Measurements from ENCODE around the gene PAXX. TPM values are rescaled to one million over a fixed set of nuclear protein-coding genes. Genes with fewer than 3 reads are reported as not detected.

Gene PAXX
- total RNA-seq, 4 donors from 2014 or later: 14.2 to 39.5 (median 18.8) TPM

DNA sequence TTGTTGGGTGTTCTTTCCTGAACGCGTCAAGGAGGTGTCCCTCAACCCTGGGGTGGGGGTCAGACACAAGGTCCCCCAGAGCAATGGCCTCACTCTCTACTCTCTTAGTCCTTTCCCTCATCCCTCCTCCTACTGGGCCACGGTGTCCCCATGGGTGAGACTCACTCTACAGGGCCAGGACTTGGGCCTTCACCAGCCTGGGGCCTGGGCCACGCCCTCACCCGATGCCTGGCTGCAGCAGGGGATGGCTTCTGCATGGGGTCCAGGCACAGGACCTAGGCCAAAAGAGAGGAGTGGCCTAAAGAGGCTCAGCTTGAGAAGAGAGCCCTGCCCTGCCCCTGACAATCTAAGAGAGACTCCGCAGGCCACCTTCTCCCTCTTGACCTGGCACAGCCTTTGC, 34.3 kb upstream of the PAXX start:
- H3K9me3 ChIP-seq: no peaks in the 10 kb centered on the region
- no peaks in the 10 kb centered on the region for H3K4me1 ChIP-seq
- no peak overlapping the region for H3K4me3 ChIP-seq
- intact Hi-C loops (cut with DNase I; ENCODE audit: low total_unique reads): no loop called here
- H3K27ac ChIP-seq: no peak overlapping the region
- TF ChIP-seq POLR2A (IDR thresholded peaks at IDR 0.05): no peak
- TF ChIP-seq, protein P1, sequence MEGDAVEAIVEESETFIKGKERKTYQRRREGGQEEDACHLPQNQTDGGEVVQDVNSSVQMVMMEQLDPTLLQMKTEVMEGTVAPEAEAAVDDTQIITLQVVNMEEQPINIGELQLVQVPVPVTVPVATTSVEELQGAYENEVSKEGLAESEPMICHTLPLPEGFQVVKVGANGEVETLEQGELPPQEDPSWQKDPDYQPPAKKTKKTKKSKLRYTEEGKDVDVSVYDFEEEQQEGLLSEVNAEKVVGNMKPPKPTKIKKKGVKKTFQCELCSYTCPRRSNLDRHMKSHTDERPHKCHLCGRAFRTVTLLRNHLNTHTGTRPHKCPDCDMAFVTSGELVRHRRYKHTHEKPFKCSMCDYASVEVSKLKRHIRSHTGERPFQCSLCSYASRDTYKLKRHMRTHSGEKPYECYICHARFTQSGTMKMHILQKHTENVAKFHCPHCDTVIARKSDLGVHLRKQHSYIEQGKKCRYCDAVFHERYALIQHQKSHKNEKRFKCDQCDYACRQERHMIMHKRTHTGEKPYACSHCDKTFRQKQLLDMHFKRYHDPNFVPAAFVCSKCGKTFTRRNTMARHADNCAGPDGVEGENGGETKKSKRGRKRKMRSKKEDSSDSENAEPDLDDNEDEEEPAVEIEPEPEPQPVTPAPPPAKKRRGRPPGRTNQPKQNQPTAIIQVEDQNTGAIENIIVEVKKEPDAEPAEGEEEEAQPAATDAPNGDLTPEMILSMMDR (IDR thresholded peaks at IDR 0.05): no peak
- H3K36me3 ChIP-seq: no peaks in the 10 kb centered on the region
- no peaks in the 10 kb centered on the region for H3K27me3 ChIP-seq
- DNase-seq: no peak

DNA sequence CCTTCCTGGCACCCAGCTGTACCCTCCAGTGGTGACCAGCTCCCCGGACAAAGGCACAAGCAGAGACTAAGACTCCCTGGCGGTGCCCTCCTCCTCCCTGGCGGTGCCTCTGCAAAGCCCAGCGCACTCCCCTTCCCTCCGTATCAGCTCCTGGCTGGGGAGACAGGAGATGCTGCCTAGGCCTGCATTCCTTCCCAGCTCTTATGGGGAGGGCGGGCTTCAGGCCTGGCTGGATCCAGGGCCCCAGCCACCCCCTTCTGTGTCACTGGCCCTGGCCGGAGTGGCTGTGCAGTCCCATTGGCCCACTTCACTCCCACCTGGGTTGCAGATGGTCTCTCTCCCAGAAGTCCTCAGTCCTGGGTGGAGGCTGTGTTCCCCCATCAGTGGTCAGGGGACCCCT, 33.7 kb upstream of the PAXX start:
- TF ChIP-seq POLR2A (IDR thresholded peaks at IDR 0.05): no peak
- TF ChIP-seq, protein P1 (IDR thresholded peaks at IDR 0.05): no peak
- intact Hi-C loops (cut with DNase I; ENCODE audit: low total_unique reads): no loop called here

DNA sequence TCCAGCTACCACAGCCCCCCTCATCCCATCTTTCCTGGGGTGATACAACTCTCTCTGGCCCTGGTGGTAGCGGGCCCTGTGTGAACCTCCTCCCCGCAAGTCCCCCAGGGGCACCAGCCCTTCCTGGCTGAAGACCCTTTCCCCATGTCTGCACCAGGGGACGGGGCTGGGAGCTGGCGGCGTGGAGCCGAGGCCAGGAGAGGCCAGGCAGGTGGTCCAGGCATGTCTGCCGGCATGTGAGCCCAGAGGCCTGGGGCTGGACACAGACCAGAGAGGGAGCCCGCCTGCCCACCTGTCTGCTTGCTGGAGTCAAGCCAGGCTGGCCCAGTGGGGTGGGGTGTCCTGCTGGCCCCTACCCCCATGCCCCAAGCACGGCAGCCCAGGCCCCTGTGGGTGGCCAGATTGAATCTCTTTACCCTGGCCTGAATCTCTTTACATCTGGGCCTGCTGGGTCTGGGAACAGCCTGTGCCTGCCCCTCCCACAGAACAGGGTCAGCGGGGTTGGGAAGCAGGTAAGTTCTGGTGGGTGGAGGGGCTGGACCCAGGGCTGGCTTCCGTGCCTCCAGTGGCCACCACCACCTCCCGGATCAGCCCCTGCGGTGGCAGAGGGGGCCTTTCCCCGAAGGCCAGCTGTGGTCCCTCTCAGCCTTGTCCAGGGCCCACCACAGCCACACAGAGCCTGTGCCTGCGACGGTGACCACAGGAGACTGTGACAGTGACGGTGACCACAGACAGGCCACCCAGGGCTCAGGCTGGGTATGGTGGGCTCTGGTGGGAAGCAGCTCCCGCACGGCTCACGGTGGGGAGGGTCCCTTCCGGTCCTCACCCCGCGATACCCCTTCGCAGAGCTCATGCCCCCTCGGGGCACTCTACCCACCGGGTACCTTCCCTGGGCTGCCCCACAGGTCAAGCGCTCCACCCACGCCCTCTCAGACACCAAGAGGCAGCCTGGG, 33.0 kb upstream of the PAXX start:
- DNase-seq: no peak
- Histone ChIP-seq H3K4me1 (no peaks in the 10 kb centered on the region), H3K36me3 (no peaks in the 10 kb centered on the region), H3K27ac (no peak overlapping the region), H3K9me3 (no peaks in the 10 kb centered on the region), H3K4me3 (no peak overlapping the region), H3K27me3 (no peaks in the 10 kb centered on the region)
- intact Hi-C loops (cut with DNase I; ENCODE audit: low total_unique reads): no loop called here
- TF ChIP-seq POLR2A (IDR thresholded peaks at IDR 0.05): no peak
- TF ChIP-seq, protein P1 (IDR thresholded peaks at IDR 0.05): no peak

More for the DNA sequence above, 33.7 kb upstream of the PAXX start:
- H3K27me3 ChIP-seq: no peaks in the 10 kb centered on the region
- H3K36me3 ChIP-seq: no peaks in the 10 kb centered on the region
- no peaks in the 10 kb centered on the region for H3K9me3 ChIP-seq
- no peak for DNase-seq
- no peaks in the 10 kb centered on the region for H3K4me1 ChIP-seq
- no peak overlapping the region for H3K27ac ChIP-seq
- no peak overlapping the region for H3K4me3 ChIP-seq

DNA sequence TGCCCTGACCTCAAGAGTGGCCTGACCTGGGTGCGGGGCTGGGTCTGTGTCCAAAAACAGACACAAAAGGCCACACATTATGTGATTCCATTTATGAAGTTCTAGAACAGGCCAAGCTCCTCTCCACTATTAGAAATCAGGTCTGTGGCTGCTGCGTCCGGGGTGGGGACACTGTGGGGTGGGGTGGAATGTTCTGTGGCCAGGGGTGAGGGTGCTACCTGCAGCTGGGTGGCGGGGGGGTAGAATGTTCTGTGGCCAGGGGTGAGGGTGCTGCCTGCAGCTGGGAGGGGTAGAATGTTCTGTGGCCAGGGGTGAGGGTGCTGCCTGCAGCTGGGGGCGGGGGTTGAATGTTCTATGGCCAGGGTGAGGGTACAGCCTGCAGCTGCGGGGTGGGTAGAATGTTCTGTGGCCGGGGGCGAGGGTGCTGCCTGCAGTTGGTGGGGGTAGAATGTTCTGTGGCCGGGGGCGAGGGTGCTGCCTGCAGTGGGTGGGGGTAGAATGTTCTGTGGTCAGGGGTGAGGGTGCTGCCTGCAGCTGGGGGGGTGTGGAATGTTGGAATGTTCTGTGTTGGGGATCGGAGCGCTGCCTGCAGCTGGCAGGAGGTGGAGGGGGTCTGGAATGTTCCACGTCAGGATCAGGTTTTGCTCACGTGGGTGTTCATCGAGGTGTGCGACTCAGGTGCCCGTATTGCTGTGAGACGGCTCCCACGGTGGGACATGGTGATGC, 31.8 kb upstream of the PAXX start:
- Histone ChIP-seq H3K27ac (no peak overlapping the region), H3K4me3 (no peak overlapping the region), H3K27me3 (no peaks in the 10 kb centered on the region), H3K4me1 (no peaks in the 10 kb centered on the region), H3K36me3 (no peaks in the 10 kb centered on the region), H3K9me3 (no peaks in the 10 kb centered on the region)
- no peak for TF ChIP-seq POLR2A (IDR thresholded peaks at IDR 0.05)
- TF ChIP-seq, protein P1 (IDR thresholded peaks at IDR 0.05): no peak
- no peak for DNase-seq
- intact Hi-C loops (cut with DNase I; ENCODE audit: low total_unique reads): no loop called here

DNA sequence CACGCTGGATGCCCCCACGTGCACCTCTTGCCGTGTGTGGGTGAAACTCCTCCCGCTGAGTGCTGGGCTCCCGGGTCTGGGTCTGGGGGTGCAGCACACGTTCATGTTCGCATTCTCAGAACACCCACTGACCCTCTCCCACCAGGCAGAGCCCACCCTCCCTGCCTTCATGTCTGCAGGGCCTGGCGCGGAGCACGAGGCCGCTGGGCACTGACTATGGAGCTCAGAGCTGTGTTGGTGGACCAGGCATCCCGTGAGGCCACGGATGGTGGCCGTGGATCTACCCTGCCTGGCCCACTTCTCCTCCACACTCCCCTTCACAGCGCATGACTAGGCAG, 31.3 kb upstream of the PAXX start:
- no peak for DNase-seq
- H3K36me3 ChIP-seq: no peaks in the 10 kb centered on the region
- no peaks in the 10 kb centered on the region for H3K27me3 ChIP-seq
- H3K4me3 ChIP-seq: no peak overlapping the region
- intact Hi-C loops (cut with DNase I; ENCODE audit: low total_unique reads): no loop called here
- TF ChIP-seq, protein P1 (IDR thresholded peaks at IDR 0.05): no peak
- TF ChIP-seq POLR2A (IDR thresholded peaks at IDR 0.05): no peak
- no peaks in the 10 kb centered on the region for H3K4me1 ChIP-seq
- no peaks in the 10 kb centered on the region for H3K9me3 ChIP-seq
- H3K27ac ChIP-seq: no peak overlapping the region

Data from uterus (tissue), 4 donors.